A172 (cell line): Measurements from ENCODE around the gene ME3. TPM values are rescaled to one million over a fixed set of nuclear protein-coding genes. Genes with fewer than 3 reads are reported as not detected.
A peak's percentile ranks its signal among the peaks of the same experiment; 100 is the strongest.

Experiments used
- DNase-seq: peaks from one replicate; pipeline ENCODE4 v3.0.0-alpha.2; 2015; ENCODE audit warnings: low spot score
- total RNA-seq: library from RNA; depleted of rRNA; stranded (reverse); fragments of >200 nt; shearing (Covaris generic); gene quantifications from 2 replicates; pipeline ENCODE4 v1.2.3, GENCODE V29; 2014; rRNA removed

The ME3 gene
- total RNA-seq: 0.72 and 4.2 TPM in 2 replicates

- DNase-seq: no peak
These were observed at the start of gene ME3 for GRCh38 chr11:86672007-86672621. TSS of gene ME3 (minus strand) at chr11:86672616.

- no peak for DNase-seq
These were observed 49.6 kb upstream of the ME3 start for GRCh38 chr11:86722006-86722405.

GRCh38 chr11:86720546-86720945 is 48.1 kb upstream of the ME3 start:
- DNase-seq: no peak

GRCh38 chr11:86719781-86720463 is 47.5 kb upstream of the ME3 start:
- peak; percentile 93 for DNase-seq

GRCh38 chr11:86718999-86719398 is 46.6 kb upstream of the ME3 start:
- DNase-seq: no peak

GRCh38 chr11:86718521-86718920 is 46.1 kb upstream of the ME3 start:
- no peak for DNase-seq

GRCh38 chr11:86717817-86718501 is 45.5 kb upstream of the ME3 start:
- no peak for DNase-seq

GRCh38 chr11:86715611-86716010 is 43.2 kb upstream of the ME3 start:
- no peak for DNase-seq

GRCh38 chr11:86713552-86713951 is 41.1 kb upstream of the ME3 start:
- no peak for DNase-seq

- no peak for DNase-seq
These were observed 38.5 kb upstream of the ME3 start for GRCh38 chr11:86710936-86711335.

GRCh38 chr11:86708669-86709068 is 36.3 kb upstream of the ME3 start:
- no peak for DNase-seq

- DNase-seq: no peak
These were observed 34.1 kb upstream of the ME3 start for GRCh38 chr11:86706338-86707131.

GRCh38 chr11:86704710-86705109 is 32.3 kb upstream of the ME3 start:
- DNase-seq: no peak

GRCh38 chr11:86703987-86704386 is 31.6 kb upstream of the ME3 start:
- DNase-seq: no peak

GRCh38 chr11:86702220-86702983 is 30.0 kb upstream of the ME3 start:
- no peak for DNase-seq

- DNase-seq: no peak
These were observed 26.8 kb upstream of the ME3 start for GRCh38 chr11:86699040-86699791.

GRCh38 chr11:86698639-86699038 is 26.2 kb upstream of the ME3 start:
- DNase-seq: no peak

GRCh38 chr11:86696451-86696850 is 24.0 kb upstream of the ME3 start:
- DNase-seq: no peak

GRCh38 chr11:86696004-86696403 is 23.6 kb upstream of the ME3 start:
- peak; percentile 64 for DNase-seq

GRCh38 chr11:86695373-86695772 is 23.0 kb upstream of the ME3 start:
- DNase-seq: no peak

GRCh38 chr11:86693518-86693917 is 21.1 kb upstream of the ME3 start:
- no peak for DNase-seq
